KOPT-K1 (cell line): ENCODE measurements around the gene DYRK2.

ENCODE experiments used
- H3K27ac ChIP-seq: fragments of 200-600 bp; sonication (generic); 2 replicates; pipeline ENCODE4 v1.5.1; 2016; ENCODE audit warnings: antibody characterized with exemption, mild to moderate bottlenecking, low read depth, low read length; ENCODE audit not compliant: poor library complexity, severe bottlenecking
- H3K36me3 ChIP-seq: fragments of 200-600 bp; sonication (generic); 2 replicates; pipeline ENCODE4 v1.5.1; 2017; ENCODE audit warnings: antibody characterized with exemption, mild to moderate bottlenecking, low read length, moderate library complexity; ENCODE audit not compliant: insufficient read depth
- H3K9me3 ChIP-seq: fragments of 200-600 bp; sonication (generic); 2 replicates; pipeline ENCODE4 v1.5.1; 2017; ENCODE audit warnings: antibody characterized with exemption, low read length, mild to moderate bottlenecking; ENCODE audit not compliant: insufficient read depth, poor library complexity, severe bottlenecking

The DYRK2 gene

GRCh38 chr12:67651132-67651695, 2.7 kb downstream of the DYRK2 start:
- no peaks in the 10 kb centered on the region for H3K9me3 ChIP-seq
- peak overlapping the region; percentile 83 for H3K27ac ChIP-seq
- peaks cover 29% of the 10 kb centered on the region; the same call in 1 of the 2 replicates for H3K36me3 ChIP-seq

GRCh38 chr12:67655829-67656228, 7.3 kb downstream of the DYRK2 start:
- H3K36me3 ChIP-seq = peaks cover 69% of the 10 kb centered on the region
- H3K27ac ChIP-seq = no peak overlapping the region

GRCh38 chr12:67656251-67656650, 7.7 kb downstream of the DYRK2 start:
- Histone ChIP-seq H3K9me3 (no peaks in the 10 kb centered on the region), H3K36me3 (peaks cover 73% of the 10 kb centered on the region), H3K27ac (no peak overlapping the region)

More at GRCh38 chr12:67655829-67656228, 7.3 kb downstream of the DYRK2 start:
- H3K9me3 ChIP-seq = no peaks in the 10 kb centered on the region

GRCh38 chr12:67658486-67658885, 9.9 kb downstream of the DYRK2 start:
- Histone ChIP-seq H3K36me3 (peaks cover 89% of the 10 kb centered on the region), H3K27ac (no peak overlapping the region)

GRCh38 chr12:67659292-67659691, 10.7 kb downstream of the DYRK2 start:
- Histone ChIP-seq H3K27ac (no peak overlapping the region), H3K36me3 (peaks cover 86% of the 10 kb centered on the region), H3K9me3 (no peaks in the 10 kb centered on the region)

More at GRCh38 chr12:67658486-67658885, 9.9 kb downstream of the DYRK2 start:
- no peaks in the 10 kb centered on the region for H3K9me3 ChIP-seq

- Histone ChIP-seq H3K36me3 (peaks cover 68% of the 10 kb centered on the region), H3K27ac (no peak overlapping the region), H3K9me3 (no peaks in the 10 kb centered on the region)
Observed at GRCh38 chr12:67661311-67662021, 12.9 kb downstream of the DYRK2 start.

GRCh38 chr12:67662910-67663538, 14.5 kb downstream of the DYRK2 start:
- Histone ChIP-seq H3K9me3 (no peaks in the 10 kb centered on the region), H3K27ac (no peak overlapping the region), H3K36me3 (peaks cover 52% of the 10 kb centered on the region)

- Histone ChIP-seq H3K36me3 (peaks cover 41% of the 10 kb centered on the region), H3K9me3 (no peaks in the 10 kb centered on the region), H3K27ac (no peak overlapping the region)
Observed at GRCh38 chr12:67664171-67664570, 15.6 kb downstream of the DYRK2 start.

GRCh38 chr12:67665679-67666078, 17.1 kb downstream of the DYRK2 start:
- H3K36me3 ChIP-seq = peaks cover 31% of the 10 kb centered on the region
- H3K27ac ChIP-seq = no peak overlapping the region

GRCh38 chr12:67666605-67667004, 18.1 kb downstream of the DYRK2 start:
- no peaks in the 10 kb centered on the region for H3K9me3 ChIP-seq
- no peak overlapping the region for H3K27ac ChIP-seq
- H3K36me3 ChIP-seq = peaks cover 23% of the 10 kb centered on the region

More at GRCh38 chr12:67665679-67666078, 17.1 kb downstream of the DYRK2 start:
- H3K9me3 ChIP-seq = no peaks in the 10 kb centered on the region

GRCh38 chr12:67667276-67668073, 18.9 kb downstream of the DYRK2 start:
- H3K27ac ChIP-seq = no peak overlapping the region
- peaks cover 15% of the 10 kb centered on the region for H3K36me3 ChIP-seq
- peaks cover 5% of the 10 kb centered on the region for H3K9me3 ChIP-seq

- Histone ChIP-seq H3K27ac (no peak overlapping the region), H3K9me3 (peaks cover 24% of the 10 kb centered on the region), H3K36me3 (no peaks in the 10 kb centered on the region)
Observed at GRCh38 chr12:67669217-67669933, 20.8 kb downstream of the DYRK2 start.

- Histone ChIP-seq H3K36me3 (no peaks in the 10 kb centered on the region), H3K9me3 (peaks cover 29% of the 10 kb centered on the region), H3K27ac (no peak overlapping the region)
Observed at GRCh38 chr12:67669934-67670631, 21.5 kb downstream of the DYRK2 start.

GRCh38 chr12:67671419-67671818, 22.9 kb downstream of the DYRK2 start:
- H3K9me3 ChIP-seq = peaks cover 29% of the 10 kb centered on the region
- H3K36me3 ChIP-seq = no peaks in the 10 kb centered on the region
- H3K27ac ChIP-seq = no peak overlapping the region
